Astrocyte (in vitro differentiated cells and primary cell): ENCODE data around the gene ITPR2. TPM values are rescaled to one million over a fixed set of nuclear protein-coding genes. Genes with fewer than 3 reads are reported as not detected.

Experiments used
- DNase-seq: peaks from one replicate; pipeline ENCODE4 v3.0.0-alpha.2; 2010; ENCODE audit warnings: low read depth
- FAIRE-seq: peaks from 2 replicates; lab custom pipeline; 2011; peaks lifted over from hg19 to GRCh38; lab: Jason Lieb, UNC
- H2AFZ ChIP-seq: 2 replicates; pipeline ENCODE4 v1.6.0; 2012; ENCODE audit warnings: low read depth, low read length, inconsistent platforms
- H3K27ac ChIP-seq: 2 replicates; pipeline ENCODE4 v1.5.1; 2011; ENCODE audit warnings: low read depth, low read length, inconsistent platforms
- H3K27me3 ChIP-seq: 2 replicates; pipeline ENCODE4 v1.6.0; 2011; ENCODE audit warnings: low read length, inconsistent platforms; ENCODE audit not compliant: insufficient read depth
- H3K36me3 ChIP-seq: 2 replicates; pipeline ENCODE4 v1.5.1; 2011; ENCODE audit warnings: low read length, inconsistent platforms; ENCODE audit not compliant: insufficient read depth
- H3K4me1 ChIP-seq: 2 replicates; pipeline ENCODE4 v1.5.1; 2011; ENCODE audit warnings: low read length, inconsistent platforms; ENCODE audit not compliant: insufficient read depth
- H3K4me2 ChIP-seq: 2 replicates; pipeline ENCODE4 v1.6.0; 2012; ENCODE audit warnings: low read length, inconsistent platforms
- H3K4me3 ChIP-seq: 2 replicates; pipeline ENCODE4 v1.5.1; 2011; ENCODE audit warnings: low read depth, mild to moderate bottlenecking, low read length, inconsistent platforms; ENCODE audit not compliant: insufficient read depth
- H3K79me2 ChIP-seq: 2 replicates; pipeline ENCODE4 v1.6.0; 2012; ENCODE audit warnings: mild to moderate bottlenecking, low read length, inconsistent platforms; ENCODE audit not compliant: insufficient read depth
- H3K9ac ChIP-seq: 2 replicates; pipeline ENCODE4 v1.6.0; 2012; ENCODE audit warnings: mild to moderate bottlenecking, low read length, inconsistent platforms
- H3K9me3 ChIP-seq: 2 replicates; pipeline ENCODE4 v1.5.1; 2012; ENCODE audit warnings: low read depth, mild to moderate bottlenecking, low read length, inconsistent platforms; ENCODE audit not compliant: insufficient read depth
- H4K20me1 ChIP-seq: 2 replicates; pipeline ENCODE4 v1.6.0; 2012; ENCODE audit warnings: low read length, inconsistent platforms; ENCODE audit not compliant: insufficient read depth
- H3K27ac Mint-ChIP-seq: one replicate; pipeline ENCODE4 v1.8.0; 2021; ENCODE audit warnings: mild to moderate bottlenecking, mixed read lengths; ENCODE audit not compliant: unreplicated experiment
- H3K27me3 Mint-ChIP-seq: one replicate; pipeline ENCODE4 v1.8.0; 2021; ENCODE audit warnings: low read depth, mixed read lengths; ENCODE audit not compliant: unreplicated experiment
- H3K36me3 Mint-ChIP-seq: one replicate; pipeline ENCODE4 v1.8.0; 2021; ENCODE audit warnings: low read depth, mixed read lengths; ENCODE audit not compliant: unreplicated experiment
- H3K4me1 Mint-ChIP-seq: one replicate; pipeline ENCODE4 v1.8.0; 2021; ENCODE audit warnings: low read depth, mixed read lengths; ENCODE audit not compliant: unreplicated experiment
- H3K4me3 Mint-ChIP-seq: one replicate; pipeline ENCODE4 v1.8.0; 2021; ENCODE audit warnings: mild to moderate bottlenecking, moderate library complexity, mixed read lengths; ENCODE audit not compliant: unreplicated experiment
- H3K9me3 Mint-ChIP-seq: one replicate; pipeline ENCODE4 v1.8.0; 2021; ENCODE audit warnings: mild to moderate bottlenecking, mixed read lengths; ENCODE audit not compliant: unreplicated experiment
- EZH2 ChIP-seq: IDR thresholded peaks from 2 replicates; pipeline ENCODE4 v1.6.1; 2012; ENCODE audit warnings: mild to moderate bottlenecking, low read length, inconsistent platforms; ENCODE audit not compliant: insufficient read depth
- total RNA-seq: library from RNA; stranded (reverse); gene quantifications from 2 replicates; pipeline ENCODE4 v1.2.1, GENCODE V29; 2021
- TF ChIP-seq, protein P1 (sequence below): IDR thresholded peaks from 2 replicates; pipeline ENCODE4 v1.5.1; 2011; ENCODE audit warnings: low read depth, mild to moderate bottlenecking, inconsistent platforms, low read length, moderate library complexity; ENCODE audit not compliant: insufficient read depth

ITPR2 gene
- total RNA-seq, 1 donor from 2014 or later = 24.4 TPM

DNA sequence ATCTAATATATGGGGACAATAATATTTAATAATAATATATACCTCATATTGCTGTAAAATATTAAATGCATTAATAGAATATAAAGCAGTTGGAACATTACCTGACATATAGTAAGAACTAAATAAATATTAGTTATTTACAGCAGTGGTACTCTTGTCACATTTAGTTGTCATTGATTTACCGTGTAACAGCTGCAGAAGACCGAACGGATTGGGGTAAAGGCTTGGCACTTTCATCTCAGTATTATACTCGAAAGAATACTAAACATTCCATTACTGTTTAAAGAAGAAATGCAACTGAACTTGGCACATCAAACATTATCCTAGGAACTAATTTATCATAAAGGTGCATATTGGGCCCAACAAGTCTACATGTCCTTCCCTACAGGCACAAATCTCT lies 61.1 kb downstream of the ITPR2 start:
- H3K9me3 Mint-ChIP-seq = peaks cover 8% of the 10 kb centered on the region
- FAIRE-seq = no peak
- H3K4me3 Mint-ChIP-seq = no peak overlapping the region
- peaks cover 15% of the 10 kb centered on the region for H3K36me3 Mint-ChIP-seq
- H3K9me3 ChIP-seq = no peaks in the 10 kb centered on the region
- TF ChIP-seq, protein P1, sequence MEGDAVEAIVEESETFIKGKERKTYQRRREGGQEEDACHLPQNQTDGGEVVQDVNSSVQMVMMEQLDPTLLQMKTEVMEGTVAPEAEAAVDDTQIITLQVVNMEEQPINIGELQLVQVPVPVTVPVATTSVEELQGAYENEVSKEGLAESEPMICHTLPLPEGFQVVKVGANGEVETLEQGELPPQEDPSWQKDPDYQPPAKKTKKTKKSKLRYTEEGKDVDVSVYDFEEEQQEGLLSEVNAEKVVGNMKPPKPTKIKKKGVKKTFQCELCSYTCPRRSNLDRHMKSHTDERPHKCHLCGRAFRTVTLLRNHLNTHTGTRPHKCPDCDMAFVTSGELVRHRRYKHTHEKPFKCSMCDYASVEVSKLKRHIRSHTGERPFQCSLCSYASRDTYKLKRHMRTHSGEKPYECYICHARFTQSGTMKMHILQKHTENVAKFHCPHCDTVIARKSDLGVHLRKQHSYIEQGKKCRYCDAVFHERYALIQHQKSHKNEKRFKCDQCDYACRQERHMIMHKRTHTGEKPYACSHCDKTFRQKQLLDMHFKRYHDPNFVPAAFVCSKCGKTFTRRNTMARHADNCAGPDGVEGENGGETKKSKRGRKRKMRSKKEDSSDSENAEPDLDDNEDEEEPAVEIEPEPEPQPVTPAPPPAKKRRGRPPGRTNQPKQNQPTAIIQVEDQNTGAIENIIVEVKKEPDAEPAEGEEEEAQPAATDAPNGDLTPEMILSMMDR = no peak
- no peak for TF ChIP-seq EZH2
- H3K27me3 Mint-ChIP-seq = no peaks in the 10 kb centered on the region
- no peaks in the 10 kb centered on the region for H3K36me3 ChIP-seq
- H3K4me2 ChIP-seq = no peak overlapping the region
- no peak overlapping the region for H3K9ac ChIP-seq
- H3K27ac Mint-ChIP-seq = no peak overlapping the region
- H2AFZ ChIP-seq = no peak overlapping the region
- H3K4me1 ChIP-seq = no peaks in the 10 kb centered on the region
- H3K4me1 Mint-ChIP-seq = peaks cover 16% of the 10 kb centered on the region
- no peaks in the 10 kb centered on the region for H3K27me3 ChIP-seq
- no peaks in the 10 kb centered on the region for H4K20me1 ChIP-seq
- H3K27ac ChIP-seq = no peak overlapping the region
- no peaks in the 10 kb centered on the region for H3K79me2 ChIP-seq
- DNase-seq = no peak
- H3K4me3 ChIP-seq = no peak overlapping the region

DNA sequence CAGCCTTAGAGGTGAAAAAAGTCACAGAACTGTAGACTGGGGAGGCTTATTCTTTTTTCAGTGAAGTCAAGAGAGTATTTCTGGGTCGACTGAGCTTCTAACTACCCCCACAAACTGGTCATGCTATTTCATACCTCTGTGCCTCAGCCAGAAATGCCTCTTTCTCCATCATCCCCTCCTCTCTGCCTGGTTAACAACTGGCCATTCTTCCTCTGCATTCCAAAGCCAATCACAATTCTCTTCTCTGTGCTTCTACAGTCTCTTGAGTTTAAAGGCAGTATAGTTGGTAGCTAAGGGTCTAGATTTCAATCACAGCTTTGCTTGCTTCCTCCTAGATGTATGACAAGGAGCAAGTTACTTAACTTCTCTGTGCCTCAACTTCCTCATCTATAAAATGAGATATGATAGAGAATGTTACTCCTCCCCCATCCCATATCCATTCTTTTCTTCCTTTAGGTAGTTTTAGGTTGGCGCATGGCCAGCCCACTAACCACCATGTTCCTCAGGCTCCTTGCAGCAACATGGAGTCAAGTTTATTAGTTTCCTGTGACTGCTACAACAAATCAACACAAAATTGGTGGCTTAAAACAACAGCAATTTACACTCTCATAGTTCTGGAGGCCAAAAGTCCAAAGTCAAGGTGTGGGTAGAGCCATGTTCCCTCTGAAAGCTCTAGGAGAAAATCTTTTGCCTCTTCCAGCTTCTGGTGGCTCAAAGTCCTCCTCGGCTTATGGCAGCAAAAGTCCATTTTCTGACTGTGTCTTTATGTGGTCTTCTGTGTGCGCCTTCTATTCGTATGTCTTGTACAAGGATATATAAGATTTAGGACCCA lies 62.5 kb downstream of the ITPR2 start:
- Mint-ChIP-seq H3K4me3 (no peak overlapping the region), H3K27me3 (no peaks in the 10 kb centered on the region), H3K9me3 (peaks cover 1% of the 10 kb centered on the region), H3K4me1 (peaks cover 16% of the 10 kb centered on the region), H3K27ac (no peak overlapping the region), H3K36me3 (peaks cover 8% of the 10 kb centered on the region)
- no peaks in the 10 kb centered on the region for H3K27me3 ChIP-seq
- H3K9me3 ChIP-seq = no peaks in the 10 kb centered on the region
- H3K27ac ChIP-seq = no peak overlapping the region
- no peak overlapping the region for H3K4me2 ChIP-seq
- no peaks in the 10 kb centered on the region for H3K36me3 ChIP-seq
- no peak for TF ChIP-seq EZH2
- TF ChIP-seq, protein P1 = no peak
- H3K9ac ChIP-seq = no peak overlapping the region
- no peaks in the 10 kb centered on the region for H3K79me2 ChIP-seq
- FAIRE-seq (no peak), DNase-seq (no peak)
- no peaks in the 10 kb centered on the region for H4K20me1 ChIP-seq
- no peaks in the 10 kb centered on the region for H3K4me1 ChIP-seq
- H3K4me3 ChIP-seq = no peak overlapping the region
- no peak overlapping the region for H2AFZ ChIP-seq

DNA sequence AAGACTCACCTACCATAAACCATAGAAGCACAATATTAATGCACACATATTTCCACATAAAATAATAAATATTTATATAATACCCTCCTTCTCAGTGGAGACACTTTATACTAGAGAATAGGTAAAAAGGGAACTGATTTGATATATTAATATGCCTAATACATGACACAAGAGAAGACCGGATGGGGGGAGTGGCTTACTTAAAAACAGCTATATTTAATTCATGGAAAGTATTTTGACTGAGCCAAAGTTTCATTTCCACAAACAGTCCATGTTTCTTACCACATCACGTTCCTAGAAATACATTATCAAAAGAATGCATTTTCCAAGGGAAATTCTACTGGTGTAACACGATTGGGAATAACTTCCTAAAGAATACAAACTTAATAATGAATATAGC lies 63.4 kb downstream of the ITPR2 start:
- Histone ChIP-seq H2AFZ (no peak overlapping the region), H3K4me2 (no peak overlapping the region), H3K4me3 (no peak overlapping the region), H3K79me2 (no peaks in the 10 kb centered on the region), H3K9ac (no peak overlapping the region), H3K9me3 (no peaks in the 10 kb centered on the region), H3K27me3 (no peaks in the 10 kb centered on the region), H3K36me3 (no peaks in the 10 kb centered on the region), H3K27ac (no peak overlapping the region), H3K4me1 (no peaks in the 10 kb centered on the region), H4K20me1 (no peaks in the 10 kb centered on the region)
- Mint-ChIP-seq H3K4me3 (no peak overlapping the region), H3K36me3 (peaks cover 2% of the 10 kb centered on the region), H3K4me1 (peaks cover 16% of the 10 kb centered on the region), H3K27ac (no peak overlapping the region), H3K27me3 (no peaks in the 10 kb centered on the region), H3K9me3 (no peaks in the 10 kb centered on the region)
- DNase-seq = no peak
- TF ChIP-seq, protein P1 = no peak
- TF ChIP-seq EZH2 = no peak
- FAIRE-seq = no peak
